ENCODE data around the gene SCARB2.

Gene SCARB2

DNA sequence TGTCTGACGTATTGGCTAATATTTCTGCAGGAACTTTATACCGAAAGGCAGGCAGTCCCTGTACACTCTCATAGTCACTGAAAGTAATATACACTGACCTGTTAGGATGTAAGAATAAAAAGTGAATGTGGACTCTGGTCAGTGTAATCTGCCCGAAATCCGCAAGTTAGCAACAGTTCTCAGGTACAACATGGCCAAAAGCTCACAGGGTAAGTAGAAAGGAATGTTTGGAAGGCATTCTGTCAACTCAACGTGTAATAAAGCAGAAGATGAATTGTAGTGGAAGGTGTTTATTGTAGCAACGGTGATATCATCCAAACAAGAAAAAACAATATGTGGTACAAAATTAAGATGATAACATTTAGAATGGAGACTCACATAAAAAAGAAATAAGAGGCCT is 39.4 kb downstream of the SCARB2 start:
- no peak overlapping the region for H2BK15ac ChIP-seq (replicated peaks; ENCODE audit: low read depth)
- no peak for DNase-seq
- no peak overlapping the region for H3K4me3 ChIP-seq (ENCODE audit: low read length)
- no peak overlapping the region for H3K4me2 ChIP-seq (ENCODE audit: low read length)
- H2BK5ac ChIP-seq (ENCODE audit: low read length), result no peak overlapping the region
- no peaks in the 10 kb centered on the region for H3K4me1 ChIP-seq (ENCODE audit: control insufficient read depth, low read depth, low read length)
- no peak overlapping the region for H4K8ac ChIP-seq (ENCODE audit: low read depth, low read length)
- no peak overlapping the region for H4K5ac ChIP-seq (ENCODE audit: low read length)
- no peaks in the 10 kb centered on the region for H3K79me1 ChIP-seq (ENCODE audit: low read length)
- H3K23ac ChIP-seq (ENCODE audit: low read length), result no peak overlapping the region
- no peak overlapping the region for H3K27ac ChIP-seq (ENCODE audit: low read depth, low read length)
- no peak overlapping the region for H3K18ac ChIP-seq (ENCODE audit: low read length)
- no peak overlapping the region for H3K4ac ChIP-seq (ENCODE audit: low read depth, low read length)
- no peak overlapping the region for H2AK5ac ChIP-seq (ENCODE audit: low read length)
- no peaks in the 10 kb centered on the region for H3K79me2 ChIP-seq (ENCODE audit: control insufficient read depth, insufficient read depth, low read length)
- no peaks in the 10 kb centered on the region for H3K36me3 ChIP-seq (ENCODE audit: control insufficient read depth, insufficient read depth, low read length)
- H2BK120ac ChIP-seq (ENCODE audit: low read depth, low read length), result no peak overlapping the region
- H3K56ac ChIP-seq (ENCODE audit: low read length), result no peak overlapping the region
- H3K27me3 ChIP-seq (ENCODE audit: insufficient read depth, low read length, poor library complexity), result no peaks in the 10 kb centered on the region
- H3K9ac ChIP-seq (ENCODE audit: low read length), result no peak overlapping the region
- no CpG with 5 or more reads among the region's 6 CpGs for WGBS (ENCODE audit: extremely low coverage, insufficient coverage, low lambda C conversion rate)

DNA sequence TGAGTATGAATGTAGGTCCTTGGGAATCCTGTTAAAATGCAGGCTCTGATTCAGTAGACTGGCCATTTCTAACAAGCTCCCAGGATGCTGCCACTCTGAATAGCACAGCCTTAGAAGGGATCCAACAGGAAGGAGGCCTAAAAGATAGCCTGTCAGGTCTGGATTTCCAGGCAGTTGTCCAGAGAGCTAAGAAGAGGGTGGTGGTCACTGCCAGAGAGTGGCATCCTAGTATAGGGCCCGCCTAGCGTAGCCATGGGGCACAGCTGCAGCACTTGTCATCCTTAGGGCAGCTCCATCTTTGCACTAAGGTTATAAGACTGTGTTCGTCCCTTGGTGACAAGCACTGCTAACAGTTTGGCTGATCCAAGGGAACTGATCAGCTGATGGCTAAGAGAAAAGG is 44.9 kb downstream of the SCARB2 start:
- H3K23ac ChIP-seq (ENCODE audit: low read length), result no peak overlapping the region

DNA sequence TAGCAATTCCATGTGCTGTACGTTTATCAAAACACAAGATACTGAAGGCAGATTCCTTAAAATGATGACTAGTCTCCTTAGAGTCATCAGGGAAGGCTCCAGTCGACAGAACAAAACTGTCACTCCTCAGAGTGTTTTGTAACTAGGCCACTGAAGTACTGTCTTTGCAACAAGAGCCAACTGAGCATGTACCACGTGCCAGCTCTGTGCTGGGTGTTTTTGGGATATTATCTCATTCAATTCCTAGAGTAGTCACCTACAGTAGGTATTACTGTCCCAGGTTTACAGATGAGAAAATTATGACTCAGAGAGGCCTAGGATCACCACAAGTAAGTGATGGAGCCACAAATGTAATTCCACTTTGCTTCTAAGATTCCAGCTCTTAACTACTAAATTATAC is 47.1 kb downstream of the SCARB2 start:
- H2AK5ac ChIP-seq (ENCODE audit: low read length), result no peak overlapping the region
- no peak for DNase-seq
- no CpG with 5 or more reads among the region's 3 CpGs for WGBS (ENCODE audit: extremely low coverage, insufficient coverage, low lambda C conversion rate)
- no peaks in the 10 kb centered on the region for H3K4me1 ChIP-seq (ENCODE audit: control insufficient read depth, low read depth, low read length)
- H3K18ac ChIP-seq (ENCODE audit: low read length), result no peak overlapping the region
- no peak overlapping the region for H3K4me3 ChIP-seq (ENCODE audit: low read length)
- H3K79me1 ChIP-seq (ENCODE audit: low read length), result no peaks in the 10 kb centered on the region
- no peaks in the 10 kb centered on the region for H3K79me2 ChIP-seq (ENCODE audit: control insufficient read depth, insufficient read depth, low read length)
- H3K9ac ChIP-seq (ENCODE audit: low read length), result no peak overlapping the region
- H3K56ac ChIP-seq (ENCODE audit: low read length), result no peak overlapping the region
- no peak overlapping the region for H2BK15ac ChIP-seq (replicated peaks; ENCODE audit: low read depth)
- no peak overlapping the region for H3K23ac ChIP-seq (ENCODE audit: low read length)
- no peak overlapping the region for H3K27ac ChIP-seq (ENCODE audit: low read depth, low read length)
- no peak overlapping the region for H4K8ac ChIP-seq (ENCODE audit: low read depth, low read length)
- no peak overlapping the region for H4K5ac ChIP-seq (ENCODE audit: low read length)
- no peak overlapping the region for H2BK120ac ChIP-seq (ENCODE audit: low read depth, low read length)
- H3K4ac ChIP-seq (ENCODE audit: low read depth, low read length), result no peak overlapping the region
- H2BK5ac ChIP-seq (ENCODE audit: low read length), result no peak overlapping the region
- no peaks in the 10 kb centered on the region for H3K27me3 ChIP-seq (ENCODE audit: insufficient read depth, low read length, poor library complexity)
- no peaks in the 10 kb centered on the region for H3K36me3 ChIP-seq (ENCODE audit: control insufficient read depth, insufficient read depth, low read length)
- no peak overlapping the region for H3K4me2 ChIP-seq (ENCODE audit: low read length)

More for the DNA sequence above, 44.9 kb downstream of the SCARB2 start:
- H3K79me1 ChIP-seq (ENCODE audit: low read length), result no peaks in the 10 kb centered on the region
- no peak for DNase-seq
- H3K4me1 ChIP-seq (ENCODE audit: control insufficient read depth, low read depth, low read length), result no peaks in the 10 kb centered on the region
- H3K27ac ChIP-seq (ENCODE audit: low read depth, low read length), result no peak overlapping the region
- H3K56ac ChIP-seq (ENCODE audit: low read length), result no peak overlapping the region
- no peak overlapping the region for H2AK5ac ChIP-seq (ENCODE audit: low read length)
- H3K18ac ChIP-seq (ENCODE audit: low read length), result no peak overlapping the region
- H2BK15ac ChIP-seq (replicated peaks; ENCODE audit: low read depth), result no peak overlapping the region
- H3K9ac ChIP-seq (ENCODE audit: low read length), result no peak overlapping the region
- no peak overlapping the region for H4K5ac ChIP-seq (ENCODE audit: low read length)
- no peak overlapping the region for H3K4ac ChIP-seq (ENCODE audit: low read depth, low read length)
- H2BK120ac ChIP-seq (ENCODE audit: low read depth, low read length), result no peak overlapping the region
- H2BK5ac ChIP-seq (ENCODE audit: low read length), result no peak overlapping the region
- H3K79me2 ChIP-seq (ENCODE audit: control insufficient read depth, insufficient read depth, low read length), result no peaks in the 10 kb centered on the region
- no peaks in the 10 kb centered on the region for H3K36me3 ChIP-seq (ENCODE audit: control insufficient read depth, insufficient read depth, low read length)
- H3K27me3 ChIP-seq (ENCODE audit: insufficient read depth, low read length, poor library complexity), result no peaks in the 10 kb centered on the region
- H3K4me3 ChIP-seq (ENCODE audit: low read length), result no peak overlapping the region
- no CpG with 5 or more reads among the region's 3 CpGs for WGBS (ENCODE audit: extremely low coverage, insufficient coverage, low lambda C conversion rate)
- no peak overlapping the region for H4K8ac ChIP-seq (ENCODE audit: low read depth, low read length)
- H3K4me2 ChIP-seq (ENCODE audit: low read length), result no peak overlapping the region

DNA sequence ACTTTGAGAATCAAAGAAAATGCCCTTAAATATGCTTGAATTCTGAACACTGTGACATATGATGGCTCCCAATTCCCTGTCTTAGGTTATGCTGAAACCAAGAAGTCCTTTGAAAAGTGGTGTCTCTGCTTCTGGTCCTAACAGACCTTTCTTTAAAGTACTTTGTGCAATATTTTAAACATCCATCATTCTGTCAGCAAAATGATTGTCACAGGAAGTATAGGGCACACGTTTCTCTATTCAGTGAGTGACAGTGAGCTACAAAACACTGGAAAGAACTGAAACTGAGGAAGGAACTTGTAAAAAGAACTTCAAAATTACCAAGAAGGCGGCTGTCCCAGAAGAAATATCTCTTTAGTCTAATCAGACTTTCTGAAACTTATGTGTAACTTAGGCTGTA is 53.3 kb downstream of the SCARB2 start:
- Histone ChIP-seq H2BK15ac (replicated peaks; ENCODE audit: low read depth) (no peak overlapping the region), H3K79me1 (ENCODE audit: low read length) (no peaks in the 10 kb centered on the region), H4K5ac (ENCODE audit: low read length) (no peak overlapping the region), H3K4me2 (ENCODE audit: low read length) (no peak overlapping the region), H2BK5ac (ENCODE audit: low read length) (no peak overlapping the region), H3K27me3 (ENCODE audit: insufficient read depth, low read length, poor library complexity) (no peaks in the 10 kb centered on the region), H3K56ac (ENCODE audit: low read length) (no peak overlapping the region), H3K27ac (ENCODE audit: low read depth, low read length) (no peak overlapping the region), H3K36me3 (ENCODE audit: control insufficient read depth, insufficient read depth, low read length) (no peaks in the 10 kb centered on the region), H3K4me1 (ENCODE audit: control insufficient read depth, low read depth, low read length) (no peaks in the 10 kb centered on the region), H3K23ac (ENCODE audit: low read length) (no peak overlapping the region), H4K8ac (ENCODE audit: low read depth, low read length) (no peak overlapping the region), H3K4me3 (ENCODE audit: low read length) (no peak overlapping the region), H2AK5ac (ENCODE audit: low read length) (no peak overlapping the region), H3K79me2 (ENCODE audit: control insufficient read depth, insufficient read depth, low read length) (no peaks in the 10 kb centered on the region), H3K9ac (ENCODE audit: low read length) (no peak overlapping the region), H3K18ac (ENCODE audit: low read length) (no peak overlapping the region), H3K4ac (ENCODE audit: low read depth, low read length) (no peak overlapping the region), H2BK120ac (ENCODE audit: low read depth, low read length) (no peak overlapping the region)
- DNase-seq, result no peak
- WGBS (ENCODE audit: extremely low coverage, insufficient coverage, low lambda C conversion rate), result no CpG with 5 or more reads among the region's 2 CpGs

DNA sequence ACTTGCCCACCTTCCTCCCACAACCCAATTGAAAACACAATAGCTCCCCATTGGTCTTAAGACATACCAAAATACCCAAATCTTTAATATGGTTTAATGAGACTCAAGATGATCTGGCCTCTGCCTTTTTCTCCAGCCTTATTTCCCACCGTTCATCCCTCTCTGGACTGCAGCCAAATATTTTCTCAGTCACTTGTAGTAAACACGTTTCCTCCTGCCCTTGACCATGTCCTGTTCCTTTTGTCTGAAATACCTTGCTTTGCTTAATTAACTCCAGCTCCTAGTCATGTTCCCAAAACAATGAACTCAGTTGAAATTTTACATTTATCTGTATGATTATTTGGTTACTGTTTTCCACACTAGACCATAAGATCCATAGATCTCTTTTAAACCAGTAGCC is 57.0 kb downstream of the SCARB2 start:
- no CpG with 5 or more reads among the region's 2 CpGs for WGBS (ENCODE audit: extremely low coverage, insufficient coverage, low lambda C conversion rate)
- Histone ChIP-seq H2BK120ac (ENCODE audit: low read depth, low read length) (no peak overlapping the region), H3K79me1 (ENCODE audit: low read length) (no peaks in the 10 kb centered on the region), H3K4me3 (ENCODE audit: low read length) (no peak overlapping the region), H3K4ac (ENCODE audit: low read depth, low read length) (no peak overlapping the region), H3K36me3 (ENCODE audit: control insufficient read depth, insufficient read depth, low read length) (no peaks in the 10 kb centered on the region), H4K5ac (ENCODE audit: low read length) (no peak overlapping the region), H4K8ac (ENCODE audit: low read depth, low read length) (no peak overlapping the region), H2BK15ac (replicated peaks; ENCODE audit: low read depth) (no peak overlapping the region), H3K9ac (ENCODE audit: low read length) (no peak overlapping the region), H2BK5ac (ENCODE audit: low read length) (no peak overlapping the region), H3K23ac (ENCODE audit: low read length) (no peak overlapping the region), H3K27ac (ENCODE audit: low read depth, low read length) (no peak overlapping the region), H3K27me3 (ENCODE audit: insufficient read depth, low read length, poor library complexity) (no peaks in the 10 kb centered on the region), H3K18ac (ENCODE audit: low read length) (no peak overlapping the region), H3K79me2 (ENCODE audit: control insufficient read depth, insufficient read depth, low read length) (no peaks in the 10 kb centered on the region), H2AK5ac (ENCODE audit: low read length) (no peak overlapping the region), H3K4me2 (ENCODE audit: low read length) (no peak overlapping the region), H3K56ac (ENCODE audit: low read length) (no peak overlapping the region), H3K4me1 (ENCODE audit: control insufficient read depth, low read depth, low read length) (no peaks in the 10 kb centered on the region)
- no peak for DNase-seq

DNA sequence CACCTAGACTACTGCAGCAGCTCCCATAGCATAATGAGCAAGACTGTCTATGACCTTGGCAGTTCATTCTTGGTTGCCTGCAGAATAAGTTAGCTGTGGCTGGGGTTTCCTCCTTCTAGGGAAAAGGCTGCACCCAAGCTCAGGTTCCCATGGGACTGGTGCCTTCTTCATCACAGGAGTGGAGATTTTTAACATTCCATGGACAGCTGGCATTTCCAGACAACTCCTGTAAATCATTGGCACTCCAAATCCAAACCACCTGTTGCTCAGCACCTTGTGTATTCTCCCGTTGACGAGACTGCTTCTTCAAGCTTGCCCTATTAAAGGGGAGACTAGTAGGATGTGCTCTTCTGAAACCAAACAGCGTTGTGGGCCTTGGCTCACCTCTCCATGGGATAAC is 57.6 kb downstream of the SCARB2 start:
- no peak overlapping the region for H4K8ac ChIP-seq (ENCODE audit: low read depth, low read length)
- H2BK15ac ChIP-seq (replicated peaks; ENCODE audit: low read depth), result no peak overlapping the region
- H3K27me3 ChIP-seq (ENCODE audit: insufficient read depth, low read length, poor library complexity), result no peaks in the 10 kb centered on the region
- no peak overlapping the region for H3K9ac ChIP-seq (ENCODE audit: low read length)
- no peak overlapping the region for H3K4me2 ChIP-seq (ENCODE audit: low read length)
- H3K23ac ChIP-seq (ENCODE audit: low read length), result no peak overlapping the region
- H2BK5ac ChIP-seq (ENCODE audit: low read length), result no peak overlapping the region
- DNase-seq, result no peak
- no peak overlapping the region for H4K5ac ChIP-seq (ENCODE audit: low read length)
- H3K4me1 ChIP-seq (ENCODE audit: control insufficient read depth, low read depth, low read length), result no peaks in the 10 kb centered on the region
- H3K4me3 ChIP-seq (ENCODE audit: low read length), result no peak overlapping the region
- H3K18ac ChIP-seq (ENCODE audit: low read length), result no peak overlapping the region
- H3K36me3 ChIP-seq (ENCODE audit: control insufficient read depth, insufficient read depth, low read length), result no peaks in the 10 kb centered on the region
- H3K27ac ChIP-seq (ENCODE audit: low read depth, low read length), result no peak overlapping the region
- no peak overlapping the region for H2AK5ac ChIP-seq (ENCODE audit: low read length)
- H3K4ac ChIP-seq (ENCODE audit: low read depth, low read length), result no peak overlapping the region
- no peaks in the 10 kb centered on the region for H3K79me1 ChIP-seq (ENCODE audit: low read length)
- no CpG with 5 or more reads among the region's 3 CpGs for WGBS (ENCODE audit: extremely low coverage, insufficient coverage, low lambda C conversion rate)
- no peaks in the 10 kb centered on the region for H3K79me2 ChIP-seq (ENCODE audit: control insufficient read depth, insufficient read depth, low read length)
- H2BK120ac ChIP-seq (ENCODE audit: low read depth, low read length), result no peak overlapping the region
- no peak overlapping the region for H3K56ac ChIP-seq (ENCODE audit: low read length)
